Measurements from ENCODE around the gene GRWD1. TPM values are rescaled to one million over a fixed set of nuclear protein-coding genes. Genes with fewer than 3 reads are reported as not detected.

GRWD1 gene
- total and polyA plus RNA-seq, 4 donors = 8.9 to 38.1 (median 21.9) TPM

DNA sequence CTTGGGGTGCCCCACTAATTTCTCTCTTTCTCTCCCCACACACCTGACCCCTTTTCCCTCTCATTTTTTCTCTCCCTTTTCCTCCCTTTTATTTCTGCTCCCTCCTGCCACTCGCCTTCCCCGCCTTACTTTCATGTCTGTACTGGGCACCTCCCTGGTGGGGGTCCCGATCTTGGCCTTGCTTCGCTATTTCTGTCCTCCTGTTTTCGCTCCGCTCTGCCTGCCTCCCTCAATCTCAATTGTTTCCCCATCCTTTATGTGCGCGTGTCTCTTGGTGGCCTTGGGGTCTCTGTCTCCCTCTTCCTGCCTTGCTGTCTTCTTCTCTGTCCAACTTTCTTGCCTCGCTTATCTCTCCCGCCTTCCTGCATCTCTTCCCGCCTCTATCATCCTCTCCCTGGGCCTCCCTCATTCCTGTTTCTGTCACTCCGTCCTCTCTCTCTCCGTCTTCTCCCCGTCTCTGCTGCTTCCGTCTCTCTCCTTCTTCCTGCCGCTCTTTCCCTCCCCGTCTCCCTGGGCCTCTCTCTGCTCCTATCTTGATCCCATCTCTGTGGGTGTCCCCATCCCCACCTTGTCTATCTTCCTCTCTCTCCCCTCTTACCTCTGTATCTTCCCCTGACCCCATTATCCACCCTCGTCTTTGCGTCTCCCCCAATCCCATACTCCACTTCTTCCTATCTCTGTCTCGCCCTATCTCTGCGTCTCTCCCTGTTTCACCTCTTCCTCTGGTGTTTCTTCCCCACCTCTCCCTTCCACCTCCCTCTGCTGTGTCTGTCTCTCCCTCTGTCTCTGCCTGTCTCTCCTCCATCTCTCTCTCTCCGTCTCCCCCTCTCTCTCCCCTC, 48.3 kb upstream of the GRWD1 start:
- Histone ChIP-seq H3K36me3 (ENCODE audit: control insufficient read depth in 4 of 4, insufficient read depth in 4 of 4, low read length in 4 of 4) (no peaks in the 10 kb centered on the region), H3K27ac (ENCODE audit: low read depth in 1 of 2, low read length in 1 of 2) (no peak overlapping the region), H3K4me1 (ENCODE audit: control insufficient read depth in 5 of 5, insufficient read depth in 5 of 5, low read length in 5 of 5) (peaks cover 0 to 18% (median 9%) of the 10 kb centered on the region in 5 donors), H3K27me3 (ENCODE audit: control insufficient read depth in 3 of 3, insufficient read depth in 3 of 3, low read length in 2 of 3) (peaks cover 0 to 47% (median 36%) of the 10 kb centered on the region in 3 donors), H3K9ac (ENCODE audit: insufficient read depth in 1 of 2, low read length in 2 of 2) (no peak overlapping the region), H3K4me3 (no peak overlapping the region), H3K9me3 (ENCODE audit: control insufficient read depth in 4 of 4, insufficient read depth in 3 of 4, low read length in 3 of 4) (peaks cover 0 to 2% (median 0%) of the 10 kb centered on the region in 4 donors)
- WGBS, 2 donors = 35 to 41% methylated on average over 22 of the region's 22 CpGs
- ATAC-seq (ENCODE audit: insufficient read depth, low FRiP score) (no peak), DNase-seq (peak in 1 of 3 donors; percentile 26)
- TF ChIP-seq CTCF (IDR thresholded peaks at IDR 0.05; ENCODE audit: control extremely low read depth, extremely low read depth) = no peak

GRCh38 chr19:48398102-48398374, 47.7 kb upstream of the GRWD1 start:
- Histone ChIP-seq H3K27ac (ENCODE audit: low read depth in 1 of 2, low read length in 1 of 2) (no peak overlapping the region), H3K4me1 (ENCODE audit: control insufficient read depth in 5 of 5, insufficient read depth in 5 of 5, low read length in 5 of 5) (peaks cover 0 to 18% (median 9%) of the 10 kb centered on the region in 5 donors), H3K4me3 (peak overlapping the region; percentile 44), H3K9ac (ENCODE audit: insufficient read depth in 1 of 2, low read length in 2 of 2) (no peak overlapping the region), H3K9me3 (ENCODE audit: control insufficient read depth in 4 of 4, insufficient read depth in 3 of 4, low read length in 3 of 4) (peaks cover 0 to 2% (median 0%) of the 10 kb centered on the region in 4 donors), H3K27me3 (ENCODE audit: control insufficient read depth in 3 of 3, insufficient read depth in 3 of 3, low read length in 2 of 3) (peaks cover 0 to 46% (median 36%) of the 10 kb centered on the region in 3 donors), H3K36me3 (ENCODE audit: control insufficient read depth in 4 of 4, insufficient read depth in 4 of 4, low read length in 4 of 4) (no peaks in the 10 kb centered on the region)
- no peak for ATAC-seq (ENCODE audit: insufficient read depth, low FRiP score)
- WGBS, 2 donors = 2 to 4% methylated on average over 17 of the region's 17 CpGs
- no peak for TF ChIP-seq CTCF (IDR thresholded peaks at IDR 0.05; ENCODE audit: control extremely low read depth, extremely low read depth)
- DNase-seq = no peak

GRCh38 chr19:48398375-48399235, 47.2 kb upstream of the GRWD1 start:
- peaks cover 0 to 2% (median 0%) of the 10 kb centered on the region in 4 donors for H3K9me3 ChIP-seq (ENCODE audit: control insufficient read depth in 4 of 4, insufficient read depth in 3 of 4, low read length in 3 of 4)
- peak overlapping the region; percentile 44 for H3K4me3 ChIP-seq
- WGBS, 2 donors = 7% methylated on average over 90 to 104 of the region's 104 CpGs
- ATAC-seq (ENCODE audit: insufficient read depth, low FRiP score) (peak; percentile 79), DNase-seq (peak; percentile 48 to 79 (median 78))
- no peak for TF ChIP-seq CTCF (IDR thresholded peaks at IDR 0.05; ENCODE audit: control extremely low read depth, extremely low read depth)
- H3K9ac ChIP-seq (ENCODE audit: insufficient read depth in 1 of 2, low read length in 2 of 2) = no peak overlapping the region
- no peaks in the 10 kb centered on the region for H3K36me3 ChIP-seq (ENCODE audit: control insufficient read depth in 4 of 4, insufficient read depth in 4 of 4, low read length in 4 of 4)
- H3K27ac ChIP-seq (ENCODE audit: low read depth in 1 of 2, low read length in 1 of 2) = no peak overlapping the region
- H3K27me3 ChIP-seq (ENCODE audit: control insufficient read depth in 3 of 3, insufficient read depth in 3 of 3, low read length in 2 of 3) = peaks cover 0 to 41% (median 36%) of the 10 kb centered on the region in 3 donors
- peaks cover 0 to 16% (median 6%) of the 10 kb centered on the region in 5 donors for H3K4me1 ChIP-seq (ENCODE audit: control insufficient read depth in 5 of 5, insufficient read depth in 5 of 5, low read length in 5 of 5)

All from lung (tissue), 12 donors.